ENCODE data around the gene SCFD2.
"Not testable (repeated sequence)": the region's sequence is repeated elsewhere in the genome, so short reads cannot be mapped to it uniquely, and the experiment has no call there.

DNA sequence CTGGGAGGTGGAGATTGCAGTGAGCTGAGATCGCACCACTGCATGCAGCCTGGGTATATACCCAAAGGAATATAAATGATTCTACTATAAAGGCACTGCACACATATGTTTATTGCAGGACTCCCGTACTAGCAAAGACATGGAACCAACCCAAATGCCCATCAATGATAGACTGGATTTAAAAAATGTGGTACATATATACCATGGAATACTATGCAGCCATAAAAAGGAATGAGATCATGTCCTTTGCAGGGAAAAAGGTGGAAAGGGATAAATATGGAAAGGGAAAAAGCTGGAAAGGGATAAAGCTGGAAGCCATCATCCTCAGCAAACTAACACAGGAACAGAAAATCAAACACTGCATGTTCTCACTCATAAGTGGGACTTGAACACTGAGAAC lies 308.8 kb downstream of the SCFD2 start:
- TF ChIP-seq, protein P1, sequence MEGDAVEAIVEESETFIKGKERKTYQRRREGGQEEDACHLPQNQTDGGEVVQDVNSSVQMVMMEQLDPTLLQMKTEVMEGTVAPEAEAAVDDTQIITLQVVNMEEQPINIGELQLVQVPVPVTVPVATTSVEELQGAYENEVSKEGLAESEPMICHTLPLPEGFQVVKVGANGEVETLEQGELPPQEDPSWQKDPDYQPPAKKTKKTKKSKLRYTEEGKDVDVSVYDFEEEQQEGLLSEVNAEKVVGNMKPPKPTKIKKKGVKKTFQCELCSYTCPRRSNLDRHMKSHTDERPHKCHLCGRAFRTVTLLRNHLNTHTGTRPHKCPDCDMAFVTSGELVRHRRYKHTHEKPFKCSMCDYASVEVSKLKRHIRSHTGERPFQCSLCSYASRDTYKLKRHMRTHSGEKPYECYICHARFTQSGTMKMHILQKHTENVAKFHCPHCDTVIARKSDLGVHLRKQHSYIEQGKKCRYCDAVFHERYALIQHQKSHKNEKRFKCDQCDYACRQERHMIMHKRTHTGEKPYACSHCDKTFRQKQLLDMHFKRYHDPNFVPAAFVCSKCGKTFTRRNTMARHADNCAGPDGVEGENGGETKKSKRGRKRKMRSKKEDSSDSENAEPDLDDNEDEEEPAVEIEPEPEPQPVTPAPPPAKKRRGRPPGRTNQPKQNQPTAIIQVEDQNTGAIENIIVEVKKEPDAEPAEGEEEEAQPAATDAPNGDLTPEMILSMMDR (IDR thresholded peaks at IDR 0.05; ENCODE audit: poor library complexity, severe bottlenecking) = not testable (repeated sequence)
- TF ChIP-seq RAD21 (conservative IDR thresholded peaks at IDR 0.05) = not testable (repeated sequence)
